ENCODE data around the gene LRP1B.
"Not testable (repeated sequence)": the region's sequence is repeated elsewhere in the genome, so short reads cannot be mapped to it uniquely, and the experiment has no call there.

Gene LRP1B

DNA sequence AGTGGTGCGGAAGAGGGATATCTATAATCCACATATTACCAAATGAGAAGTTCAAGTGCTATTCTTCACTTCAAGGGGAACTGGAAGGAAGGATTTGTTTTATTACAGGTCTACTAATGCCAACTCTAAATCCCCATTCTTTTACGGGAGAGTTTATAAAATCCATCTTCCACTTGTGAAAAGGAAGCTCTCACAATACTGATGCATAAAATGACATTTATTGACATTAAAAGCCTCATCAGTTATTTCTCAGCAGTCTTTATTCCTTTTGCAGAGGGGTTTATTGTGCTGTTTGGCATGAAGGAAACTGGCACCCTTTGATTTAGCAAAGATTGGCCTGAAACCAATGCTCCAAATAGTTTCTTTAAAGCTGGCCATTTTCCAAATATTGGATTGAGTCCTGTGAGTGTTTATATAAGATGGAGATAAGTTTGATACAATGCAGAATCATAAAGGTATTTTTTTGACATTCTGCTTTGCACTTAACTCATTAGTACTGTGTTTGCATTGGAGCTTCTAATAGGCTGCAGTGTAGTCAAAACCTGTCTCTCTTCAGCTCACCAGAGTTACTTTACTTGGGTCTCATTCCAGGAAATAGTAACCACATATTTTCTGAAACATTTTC lies 26.6 kb downstream of the LRP1B start:
- no peak for DNase-seq (ENCODE audit: low spot score)

DNA sequence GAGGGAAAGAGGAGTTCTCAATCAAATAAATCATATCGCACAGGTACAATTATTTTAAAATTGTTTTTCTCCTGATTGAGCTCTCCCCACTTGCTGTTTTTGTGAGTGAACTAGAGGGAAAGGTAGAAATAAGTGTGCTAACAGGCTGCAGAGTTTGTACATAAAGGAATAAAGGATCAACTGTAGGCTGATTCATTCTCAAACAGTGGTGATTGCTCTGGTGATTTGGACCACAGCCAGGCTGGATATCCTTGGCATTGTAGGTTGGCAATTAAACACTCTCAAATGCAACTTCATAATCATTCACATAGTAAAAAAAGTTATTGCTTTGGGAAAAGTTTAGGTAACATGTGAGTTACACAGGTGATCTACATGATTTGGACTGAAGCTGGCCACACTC lies 29.8 kb downstream of the LRP1B start:
- DNase-seq (ENCODE audit: low spot score): no peak

DNA sequence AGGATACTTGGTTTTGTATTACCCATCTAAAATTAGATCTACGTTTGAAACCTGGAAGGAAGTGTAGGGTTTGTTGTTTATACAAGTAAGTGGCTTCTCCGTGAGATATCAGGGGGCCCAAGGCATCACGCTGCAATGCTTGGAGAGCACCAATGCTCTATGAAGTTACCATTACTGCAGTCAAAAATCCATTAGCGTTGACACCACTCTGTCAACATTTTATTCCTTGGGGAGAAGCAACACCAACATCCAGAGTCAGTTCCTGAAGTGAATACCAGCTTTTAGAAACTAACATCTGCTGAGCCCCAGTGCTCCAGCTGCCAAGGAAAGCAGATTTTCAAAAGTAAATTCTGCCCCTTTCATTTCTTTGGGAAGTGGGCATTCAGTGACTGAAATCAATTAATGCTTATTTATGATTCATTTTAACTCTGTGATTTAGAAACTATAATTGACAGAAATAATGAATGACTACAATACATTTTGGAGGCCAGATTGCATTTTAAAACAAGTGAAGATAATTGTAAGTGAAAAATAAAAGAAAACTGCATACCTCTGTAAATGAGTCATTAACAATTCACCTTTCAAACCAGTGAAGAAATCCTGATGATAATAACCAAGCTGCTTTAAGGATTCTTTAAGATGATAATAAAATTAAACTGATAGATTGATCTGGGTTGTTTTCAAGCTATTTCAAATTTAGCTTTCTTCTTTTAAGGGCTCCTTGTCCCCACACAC lies 30.5 kb downstream of the LRP1B start:
- DNase-seq (ENCODE audit: low spot score): no peak

DNA sequence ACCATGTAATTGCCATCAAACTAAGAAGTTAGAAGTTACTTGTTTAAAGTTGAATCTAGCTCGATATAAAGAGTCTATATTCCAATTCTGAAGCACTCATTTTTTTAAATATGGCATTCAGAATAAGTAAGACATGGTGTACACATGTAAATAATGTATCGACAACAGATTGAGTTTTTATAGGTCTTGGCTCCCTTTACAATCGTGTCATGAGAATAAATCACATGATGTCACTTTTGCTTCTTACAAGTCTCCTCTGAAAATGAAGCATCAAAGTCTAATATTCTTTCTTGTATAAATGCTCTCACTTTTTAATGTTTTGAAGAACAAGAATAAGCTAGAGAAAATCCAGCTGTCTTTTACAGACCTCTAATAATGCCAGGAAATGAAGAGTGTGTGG lies 33.1 kb downstream of the LRP1B start:
- DNase-seq (ENCODE audit: low spot score): no peak

DNA sequence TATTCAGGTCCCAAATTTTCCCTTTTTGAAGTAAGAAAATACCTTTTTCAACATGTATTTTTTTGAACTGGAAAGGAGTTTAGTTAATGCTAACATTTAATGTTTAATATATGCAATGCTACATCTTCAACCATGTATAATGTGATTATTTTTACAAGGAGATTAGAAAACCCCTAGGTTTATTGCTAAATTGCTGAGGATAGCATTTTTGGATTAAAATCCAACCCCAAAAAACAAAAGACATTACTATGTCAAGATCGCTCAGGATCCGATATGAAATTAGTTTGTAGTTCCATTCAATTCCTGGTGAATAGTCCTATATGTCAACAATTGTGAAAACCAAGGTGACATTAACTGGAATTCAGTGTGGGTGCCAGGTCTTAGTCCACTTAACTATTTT lies 35.2 kb downstream of the LRP1B start:
- no peak for DNase-seq (ENCODE audit: low spot score)

DNA sequence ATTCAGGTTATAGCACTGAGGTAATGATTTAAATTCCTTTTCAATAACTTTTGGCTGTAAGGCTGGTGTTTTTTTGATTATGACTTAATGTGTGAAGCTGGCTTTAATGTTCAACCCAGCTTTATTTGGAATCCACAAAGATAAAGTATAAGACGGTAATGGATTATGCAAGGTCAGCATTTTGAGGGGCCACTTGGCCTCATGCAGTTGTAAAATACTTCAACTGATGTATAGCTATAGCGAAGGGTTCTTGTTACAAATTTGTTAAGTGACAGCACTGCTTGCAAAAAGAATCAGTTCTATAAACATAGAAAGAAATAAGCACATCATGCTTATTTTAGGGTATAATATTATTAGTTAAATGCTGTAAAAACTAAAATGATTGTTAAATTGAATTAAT lies 36.6 kb downstream of the LRP1B start:
- DNase-seq (ENCODE audit: low spot score): no peak

DNA sequence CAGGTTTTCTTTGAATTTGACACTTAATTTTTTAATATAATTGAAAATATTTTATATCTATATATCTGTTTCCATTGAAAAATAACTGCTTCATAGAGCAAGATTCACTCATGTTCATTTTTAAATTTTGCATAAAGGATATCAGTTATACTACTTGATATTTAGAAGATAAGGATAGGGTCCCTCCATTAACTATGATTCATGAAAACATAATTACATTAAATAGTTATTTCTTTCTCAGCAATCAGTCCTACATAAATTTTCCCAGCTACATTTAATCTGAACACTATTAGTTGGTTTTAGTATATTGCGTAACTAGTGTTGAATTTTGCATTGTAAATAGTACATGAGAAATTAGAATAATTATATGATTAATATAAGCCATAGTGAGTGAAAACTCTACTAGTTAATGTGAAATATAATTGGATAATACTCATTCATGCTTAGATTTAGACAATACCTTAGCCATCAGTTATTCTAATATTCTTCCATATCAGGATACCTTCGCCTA lies 42.7 kb downstream of the LRP1B start:
- DNase-seq (ENCODE audit: low spot score): no peak

DNA sequence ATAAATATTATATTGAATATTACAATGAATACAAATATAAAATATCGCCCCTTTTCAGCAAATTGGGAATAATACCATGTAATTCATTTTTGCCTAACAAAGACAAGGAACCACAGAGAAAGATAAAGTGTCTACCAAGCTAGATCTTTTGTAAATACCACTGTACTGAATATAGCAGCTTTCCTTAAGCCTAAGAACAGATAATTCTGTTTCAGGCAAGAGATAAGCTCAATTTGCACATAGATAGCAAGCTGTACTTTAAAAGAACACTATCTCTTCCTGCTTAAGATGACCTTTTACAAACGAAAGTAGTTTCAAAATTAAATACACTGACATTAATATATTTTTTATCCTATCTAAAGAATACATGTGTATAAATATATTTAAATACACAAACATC lies 43.2 kb downstream of the LRP1B start:
- not testable (repeated sequence) for DNase-seq (ENCODE audit: low spot score)

DNA sequence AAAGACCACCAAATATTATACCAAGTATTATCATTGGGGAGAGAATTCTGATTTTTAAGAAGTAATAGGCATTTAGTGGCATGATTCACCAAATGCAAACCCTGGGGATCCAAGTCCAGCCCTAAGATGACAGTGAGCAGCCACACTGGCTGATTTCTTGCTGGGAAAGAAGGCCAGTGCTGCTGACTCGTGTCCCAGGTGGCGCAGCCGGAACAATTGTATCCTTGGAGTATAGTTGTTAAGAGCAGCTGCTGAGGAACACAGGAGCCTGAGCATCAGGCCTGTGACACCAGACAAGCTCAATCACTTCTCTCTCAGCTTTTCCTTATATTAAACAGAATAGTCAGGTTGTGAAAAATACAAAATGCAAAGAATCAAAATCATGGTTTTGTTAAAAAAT lies 48.4 kb downstream of the LRP1B start:
- no peak for DNase-seq (ENCODE audit: low spot score)

DNA sequence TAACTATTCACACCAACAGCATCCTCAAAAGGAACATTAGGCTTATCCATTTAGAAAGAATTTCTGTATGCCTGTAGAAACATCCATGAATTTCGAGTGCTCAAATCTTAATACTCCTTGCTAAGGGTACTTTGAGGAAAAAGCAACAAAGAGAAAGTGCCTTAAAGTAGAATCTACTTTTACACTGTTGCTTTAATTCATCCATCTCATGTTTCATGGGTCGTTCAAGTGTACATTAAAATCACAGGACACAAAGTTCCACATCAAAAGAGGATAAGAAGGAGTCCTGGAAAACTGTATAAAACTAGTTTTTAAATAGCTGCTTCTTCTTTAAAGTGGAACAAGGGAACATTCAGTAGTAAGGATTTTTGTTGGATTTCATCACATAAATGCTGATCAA lies 54.5 kb downstream of the LRP1B start:
- DNase-seq (ENCODE audit: low spot score): no peak

DNA sequence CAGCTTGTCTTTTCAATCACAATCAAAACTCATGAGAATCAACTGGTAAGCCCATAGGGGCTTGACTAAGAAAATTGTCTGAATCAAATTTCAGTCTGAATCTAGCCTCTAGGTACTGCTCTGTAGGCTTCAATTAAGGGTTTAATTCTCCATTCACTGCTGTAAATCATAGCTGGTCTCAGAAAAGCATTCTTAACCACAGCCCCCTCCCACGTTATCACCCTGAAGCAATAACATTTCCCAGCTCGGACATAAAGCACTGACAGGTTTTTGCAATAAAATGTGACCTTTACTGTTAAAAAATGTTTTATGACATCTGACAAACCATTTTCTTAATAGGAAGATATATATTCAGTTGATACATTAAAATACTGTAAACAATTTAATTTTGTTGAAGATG lies 55.0 kb downstream of the LRP1B start:
- no peak for DNase-seq (ENCODE audit: low spot score)

DNA sequence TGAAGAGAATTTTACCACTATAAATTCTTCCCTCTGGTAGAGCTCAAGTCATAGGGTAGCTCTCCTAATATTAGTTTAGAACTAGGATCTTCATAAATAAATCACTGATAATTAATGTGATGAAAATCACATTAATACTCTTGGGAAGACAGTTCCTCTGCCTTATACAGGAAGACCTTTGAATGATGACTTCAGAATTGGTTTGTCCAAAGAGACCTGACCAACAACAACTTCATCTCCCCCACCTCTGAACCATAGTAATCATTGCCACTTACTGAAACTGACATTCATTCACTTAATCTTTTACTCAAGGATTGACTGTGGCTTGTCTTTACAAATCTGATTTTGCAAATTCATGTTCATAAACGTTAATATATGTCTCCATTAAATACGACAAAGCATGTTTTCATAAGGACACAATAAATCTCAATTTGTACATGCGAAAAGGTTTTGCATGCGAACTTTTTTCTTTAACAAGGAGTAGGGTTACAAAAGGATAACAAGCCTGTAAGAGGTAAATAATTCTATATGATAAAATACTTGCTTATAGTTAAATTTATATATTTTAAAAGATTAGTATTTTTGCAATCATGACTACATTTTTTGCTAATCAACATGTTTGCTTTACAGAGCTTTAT lies 61.4 kb downstream of the LRP1B start:
- DNase-seq (ENCODE audit: low spot score): no peak

DNA sequence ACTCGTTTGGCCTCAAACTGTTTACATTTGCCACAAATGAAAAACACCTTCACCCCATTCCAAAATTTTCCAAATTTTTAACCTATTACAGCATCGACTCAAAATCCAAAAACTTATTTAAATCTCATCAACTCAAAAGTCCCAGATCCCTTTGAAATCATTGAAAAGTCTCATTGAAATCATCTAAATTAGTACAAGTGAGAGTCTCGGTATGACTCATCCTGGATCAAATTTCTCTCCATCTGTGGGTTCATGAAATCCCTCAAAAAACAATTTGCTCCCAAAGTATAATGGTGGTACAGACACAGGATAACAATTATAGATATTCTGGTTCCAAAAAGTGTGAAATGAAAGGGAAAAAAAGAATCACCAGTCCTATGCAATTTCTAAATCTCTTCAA lies 65.1 kb downstream of the LRP1B start:
- DNase-seq (ENCODE audit: low spot score): no peak

DNA sequence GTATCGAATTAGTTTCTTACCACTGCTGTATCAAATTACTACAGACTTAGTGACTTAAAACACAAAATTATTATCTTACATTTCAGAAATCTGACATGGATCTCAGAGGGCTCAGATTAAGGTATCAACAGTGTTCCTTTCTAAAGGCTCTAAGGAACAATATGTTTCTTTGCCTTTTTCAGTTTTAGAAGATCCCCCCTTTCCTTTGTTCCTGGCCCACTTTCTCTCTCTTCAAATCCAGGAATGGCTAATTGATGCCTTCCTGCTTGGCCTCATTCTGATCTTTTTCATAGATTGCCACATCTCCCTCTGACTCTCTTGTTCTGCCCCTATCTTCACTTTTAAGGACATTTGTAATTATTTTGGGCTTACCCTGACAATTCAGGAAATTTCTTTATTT lies 65.7 kb downstream of the LRP1B start:
- DNase-seq (ENCODE audit: low spot score): no peak

DNA sequence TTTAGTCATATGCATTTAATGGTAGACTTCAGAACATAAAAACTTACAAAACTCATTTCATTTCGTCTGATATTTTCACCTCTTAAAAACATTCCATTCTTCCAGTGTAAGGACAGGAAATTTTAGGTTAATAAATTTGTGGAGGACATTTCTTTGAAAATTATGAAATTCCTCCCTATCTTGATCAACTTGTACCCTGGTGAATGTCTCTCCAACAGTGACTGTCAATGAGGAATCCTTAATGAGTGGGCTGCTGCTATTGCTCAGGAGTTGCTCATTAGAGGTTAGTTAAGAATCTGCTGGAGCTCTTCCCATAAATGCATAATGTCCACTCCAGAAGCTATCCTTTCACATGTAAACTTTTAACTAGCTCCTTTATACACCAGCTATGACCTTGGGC lies 69.1 kb downstream of the LRP1B start:
- no peak for DNase-seq (ENCODE audit: low spot score)

DNA sequence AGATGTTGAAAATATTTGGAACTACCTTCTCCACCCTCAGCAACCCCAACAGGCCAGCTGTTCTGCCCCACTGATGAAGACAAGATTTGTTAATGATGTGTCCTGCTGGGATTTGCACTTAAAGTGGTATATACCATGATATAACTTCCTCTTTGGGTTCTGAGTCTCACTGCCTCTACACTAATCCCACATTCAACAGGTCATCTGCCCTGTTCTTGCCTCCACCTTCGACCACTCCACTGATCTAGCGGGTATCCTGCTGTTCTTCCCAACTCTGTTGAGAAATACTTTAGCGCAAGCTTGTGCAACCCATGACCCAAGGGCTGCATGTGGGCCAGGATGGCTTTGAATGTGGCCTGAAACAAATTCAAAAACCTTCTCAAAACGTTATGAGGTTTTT lies 72.7 kb downstream of the LRP1B start:
- DNase-seq (ENCODE audit: low spot score): no peak

DNA sequence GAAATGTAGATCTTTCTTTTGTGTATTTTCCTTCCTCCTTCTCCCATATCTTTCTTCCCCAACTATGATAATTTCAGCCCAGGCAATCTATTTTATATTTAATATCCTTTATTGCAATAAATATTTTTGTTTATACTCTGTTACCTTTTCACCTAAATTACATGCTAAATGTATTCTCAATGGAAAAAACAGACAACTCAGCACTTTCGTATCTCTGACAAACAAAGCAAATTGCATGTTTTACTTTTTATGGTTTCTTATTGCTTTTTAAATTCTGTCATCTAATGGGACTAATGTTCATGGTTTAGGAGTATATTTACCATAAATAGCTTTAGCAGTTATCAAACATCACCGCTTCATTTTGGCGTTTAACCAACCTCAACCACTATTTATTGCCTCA lies 74.0 kb downstream of the LRP1B start:
- DNase-seq (ENCODE audit: low spot score): no peak

DNA sequence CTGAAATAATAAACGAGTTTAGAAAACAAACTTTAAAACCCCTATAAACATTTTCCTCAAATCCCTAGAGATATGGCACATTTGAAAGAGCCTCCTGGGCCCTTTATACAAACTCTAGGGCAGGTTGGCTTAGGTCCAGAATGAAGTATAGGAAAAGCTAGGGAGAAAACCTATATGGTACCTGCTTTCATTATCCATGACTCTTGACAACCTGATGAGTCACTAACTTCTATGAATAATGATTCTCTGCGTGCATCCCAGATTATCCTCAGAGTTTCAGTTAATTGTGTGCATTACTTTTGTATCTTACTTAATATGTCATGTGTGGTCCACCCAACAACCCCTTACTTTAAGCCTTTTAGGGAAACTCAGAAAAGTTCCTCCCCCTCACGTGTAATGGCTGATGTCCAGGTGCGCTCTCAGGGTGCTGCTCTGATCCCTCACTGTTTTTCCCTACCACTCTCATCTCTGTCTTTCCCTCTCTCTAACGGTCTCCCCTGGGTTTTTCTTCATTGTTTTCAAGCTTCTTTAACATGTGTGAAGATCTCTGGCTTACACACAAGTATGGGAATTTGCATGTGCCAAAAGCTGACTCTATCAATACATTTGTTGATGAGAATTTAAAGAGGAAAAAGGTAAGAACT lies 78.5 kb downstream of the LRP1B start:
- no peak for DNase-seq (ENCODE audit: low spot score)

DNA sequence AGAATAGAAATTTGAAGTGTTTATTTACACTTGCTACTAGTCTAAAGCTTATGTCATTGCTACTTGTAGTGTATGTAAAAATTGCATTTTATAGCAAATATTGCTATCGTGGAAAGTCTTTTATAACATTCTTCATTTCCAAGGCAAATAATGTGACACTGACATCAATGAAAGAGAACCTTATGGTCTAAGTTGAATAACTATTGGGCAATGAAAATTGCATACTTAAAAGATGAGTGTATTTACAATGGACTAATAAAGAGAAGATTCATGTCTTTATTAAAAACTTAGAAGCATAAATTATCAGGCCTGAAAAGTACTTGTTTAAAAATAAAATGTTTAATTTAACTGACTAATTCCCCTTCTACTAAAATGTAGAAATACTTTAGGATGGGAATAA lies 82.2 kb downstream of the LRP1B start:
- no peak for DNase-seq (ENCODE audit: low spot score)

DNA sequence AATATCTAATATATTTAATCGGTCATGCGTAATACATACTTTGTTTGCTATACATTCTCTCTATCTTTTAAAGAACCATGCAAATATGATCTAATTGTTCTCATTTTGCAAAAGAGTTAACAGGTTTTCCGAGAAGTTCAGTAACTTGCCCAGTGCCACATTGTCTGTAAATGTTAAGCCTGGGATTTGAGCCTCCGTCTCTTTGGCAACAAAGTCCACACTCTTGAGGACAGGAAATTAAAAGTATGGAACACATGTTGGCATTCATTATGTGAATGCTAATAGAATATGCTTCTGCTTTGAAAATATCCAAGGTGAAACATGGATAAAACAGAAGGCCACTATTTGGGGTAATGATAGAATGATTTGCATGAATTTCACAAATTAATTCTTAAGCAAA lies 85.2 kb downstream of the LRP1B start:
- no peak for DNase-seq (ENCODE audit: low spot score)

DNA sequence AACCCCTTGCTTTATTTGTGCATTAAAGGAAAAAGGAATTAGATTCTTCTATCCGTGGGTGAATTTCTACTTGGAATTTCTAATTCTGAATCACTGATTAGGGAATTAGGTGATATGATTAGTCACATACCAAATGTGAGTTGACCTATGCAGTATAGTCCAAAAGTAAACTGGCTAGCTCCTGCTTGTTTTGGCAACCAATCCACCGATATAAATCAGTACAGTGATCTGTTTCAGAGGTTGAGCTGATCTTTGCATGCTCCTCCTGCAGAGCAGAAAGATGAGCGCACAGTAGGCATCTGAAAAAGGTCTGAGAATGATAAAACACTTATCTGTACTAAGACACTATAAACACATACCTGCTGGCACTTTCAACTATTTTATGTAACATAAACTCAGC lies 86.6 kb downstream of the LRP1B start:
- no peak for DNase-seq (ENCODE audit: low spot score)

DNA sequence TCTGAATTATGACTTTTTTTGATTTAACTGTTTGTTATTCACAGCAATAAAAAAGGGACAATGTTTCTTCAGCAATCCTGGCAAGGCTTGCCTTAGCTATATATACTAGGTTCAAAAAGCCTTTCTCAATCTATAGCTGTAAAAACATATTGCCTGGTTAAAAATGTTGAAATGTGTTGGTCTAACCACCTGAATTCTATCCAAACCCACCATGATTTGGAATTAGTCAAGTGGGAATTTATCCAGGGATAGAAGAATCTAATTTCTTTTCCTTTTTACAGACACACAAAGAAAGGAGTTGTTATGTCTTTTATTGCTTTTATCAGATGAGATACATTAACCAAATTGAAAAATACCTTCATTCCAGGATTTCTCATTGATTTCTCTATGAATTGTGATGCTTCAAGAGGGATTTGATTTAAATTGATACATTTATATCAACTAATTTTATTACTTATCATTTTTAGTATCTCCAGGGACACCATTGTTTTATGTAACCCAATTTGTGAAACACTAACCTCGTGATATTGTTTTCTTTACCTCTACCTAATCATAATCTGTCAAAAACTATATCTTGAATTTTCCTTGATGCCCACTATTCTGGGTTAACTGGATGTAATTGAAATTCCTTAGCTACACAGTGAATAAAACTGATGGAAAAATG lies 88.1 kb downstream of the LRP1B start:
- no peak for DNase-seq (ENCODE audit: low spot score)
